Measurements from ENCODE around the gene SLC25A6. TPM values are rescaled to one million over a fixed set of nuclear protein-coding genes. Genes with fewer than 3 reads are reported as not detected.

Gene SLC25A6
- total and polyA plus RNA-seq, 9 of the 15 experiments (the other 6 are each of a cell fraction or from before 2014, with no cell fraction given), result 24.6 to 330 (median 129) TPM

DNA sequence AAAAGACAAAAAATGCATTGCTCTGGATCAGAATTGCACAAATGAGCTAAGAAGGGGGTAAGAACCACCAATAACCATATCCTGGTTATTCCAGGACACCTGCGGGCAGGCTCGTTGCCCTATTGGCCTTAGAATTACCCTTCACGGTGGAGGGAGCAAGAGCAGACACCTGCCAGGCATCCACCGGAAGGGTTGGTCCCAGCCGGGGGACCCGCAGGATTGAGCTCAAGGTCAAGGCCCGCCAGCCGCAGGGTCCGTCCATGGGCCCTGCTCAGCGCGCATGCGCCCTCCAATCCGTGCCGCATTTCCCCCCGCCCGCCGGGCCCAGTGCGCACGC, 575 bp downstream of the SLC25A6 start (continued):
- TF ChIP-seq, protein P1, sequence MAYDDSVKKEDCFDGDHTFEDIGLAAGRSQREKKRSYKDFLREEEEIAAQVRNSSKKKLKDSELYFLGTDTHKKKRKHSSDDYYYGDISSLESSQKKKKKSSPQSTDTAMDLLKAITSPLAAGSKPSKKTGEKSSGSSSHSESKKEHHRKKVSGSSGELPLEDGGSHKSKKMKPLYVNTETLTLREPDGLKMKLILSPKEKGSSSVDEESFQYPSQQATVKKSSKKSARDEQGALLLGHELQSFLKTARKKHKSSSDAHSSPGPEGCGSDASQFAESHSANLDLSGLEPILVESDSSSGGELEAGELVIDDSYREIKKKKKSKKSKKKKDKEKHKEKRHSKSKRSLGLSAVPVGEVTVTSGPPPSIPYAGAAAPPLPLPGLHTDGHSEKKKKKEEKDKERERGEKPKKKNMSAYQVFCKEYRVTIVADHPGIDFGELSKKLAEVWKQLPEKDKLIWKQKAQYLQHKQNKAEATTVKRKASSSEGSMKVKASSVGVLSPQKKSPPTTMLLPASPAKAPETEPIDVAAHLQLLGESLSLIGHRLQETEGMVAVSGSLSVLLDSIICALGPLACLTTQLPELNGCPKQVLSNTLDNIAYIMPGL (CRISPR knock-in tag; IDR thresholded peaks at IDR 0.05), result peak; percentile 40; the same call in 1 of the 2 replicates
- TF ChIP-seq, protein P2, sequence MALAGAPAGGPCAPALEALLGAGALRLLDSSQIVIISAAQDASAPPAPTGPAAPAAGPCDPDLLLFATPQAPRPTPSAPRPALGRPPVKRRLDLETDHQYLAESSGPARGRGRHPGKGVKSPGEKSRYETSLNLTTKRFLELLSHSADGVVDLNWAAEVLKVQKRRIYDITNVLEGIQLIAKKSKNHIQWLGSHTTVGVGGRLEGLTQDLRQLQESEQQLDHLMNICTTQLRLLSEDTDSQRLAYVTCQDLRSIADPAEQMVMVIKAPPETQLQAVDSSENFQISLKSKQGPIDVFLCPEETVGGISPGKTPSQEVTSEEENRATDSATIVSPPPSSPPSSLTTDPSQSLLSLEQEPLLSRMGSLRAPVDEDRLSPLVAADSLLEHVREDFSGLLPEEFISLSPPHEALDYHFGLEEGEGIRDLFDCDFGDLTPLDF (CRISPR knock-in tag; IDR thresholded peaks at IDR 0.05), result 0 out of 2 replicates have a peak, but pooled peaks have one; percentile 42
- TF ChIP-seq, protein P3, sequence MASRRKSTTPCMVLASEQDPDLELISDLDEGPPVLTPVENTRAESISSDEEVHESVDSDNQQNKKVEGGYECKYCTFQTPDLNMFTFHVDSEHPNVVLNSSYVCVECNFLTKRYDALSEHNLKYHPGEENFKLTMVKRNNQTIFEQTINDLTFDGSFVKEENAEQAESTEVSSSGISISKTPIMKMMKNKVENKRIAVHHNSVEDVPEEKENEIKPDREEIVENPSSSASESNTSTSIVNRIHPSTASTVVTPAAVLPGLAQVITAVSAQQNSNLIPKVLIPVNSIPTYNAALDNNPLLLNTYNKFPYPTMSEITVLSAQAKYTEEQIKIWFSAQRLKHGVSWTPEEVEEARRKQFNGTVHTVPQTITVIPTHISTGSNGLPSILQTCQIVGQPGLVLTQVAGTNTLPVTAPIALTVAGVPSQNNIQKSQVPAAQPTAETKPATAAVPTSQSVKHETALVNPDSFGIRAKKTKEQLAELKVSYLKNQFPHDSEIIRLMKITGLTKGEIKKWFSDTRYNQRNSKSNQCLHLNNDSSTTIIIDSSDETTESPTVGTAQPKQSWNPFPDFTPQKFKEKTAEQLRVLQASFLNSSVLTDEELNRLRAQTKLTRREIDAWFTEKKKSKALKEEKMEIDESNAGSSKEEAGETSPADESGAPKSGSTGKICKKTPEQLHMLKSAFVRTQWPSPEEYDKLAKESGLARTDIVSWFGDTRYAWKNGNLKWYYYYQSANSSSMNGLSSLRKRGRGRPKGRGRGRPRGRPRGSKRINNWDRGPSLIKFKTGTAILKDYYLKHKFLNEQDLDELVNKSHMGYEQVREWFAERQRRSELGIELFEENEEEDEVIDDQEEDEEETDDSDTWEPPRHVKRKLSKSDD (conservative IDR thresholded peaks at IDR 0.05; ENCODE audit: low read length), result no peak
- TF ChIP-seq, protein P4, sequence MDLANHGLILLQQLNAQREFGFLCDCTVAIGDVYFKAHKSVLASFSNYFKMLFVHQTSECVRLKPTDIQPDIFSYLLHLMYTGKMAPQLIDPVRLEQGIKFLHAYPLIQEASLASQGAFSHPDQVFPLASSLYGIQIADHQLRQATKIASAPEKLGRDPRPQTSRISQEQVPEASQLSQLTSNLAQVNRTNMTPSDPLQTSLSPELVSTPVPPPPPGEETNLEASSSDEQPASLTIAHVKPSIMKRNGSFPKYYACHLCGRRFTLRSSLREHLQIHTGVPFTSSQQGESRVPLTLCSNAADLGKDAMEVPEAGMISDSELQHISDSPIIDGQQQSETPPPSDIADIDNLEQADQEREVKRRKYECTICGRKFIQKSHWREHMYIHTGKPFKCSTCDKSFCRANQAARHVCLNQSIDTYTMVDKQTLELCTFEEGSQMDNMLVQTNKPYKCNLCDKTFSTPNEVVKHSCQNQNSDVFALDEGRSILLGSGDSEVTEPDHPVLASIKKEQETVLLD (IDR thresholded peaks at IDR 0.05), result peak; percentile 39; the same call in 1 of the 2 replicates
- TF ChIP-seq TOE1 (IDR thresholded peaks at IDR 0.05; ENCODE audit: borderline replicate concordance) (no peak), TOE1 (CRISPR knock-in tag; IDR thresholded peaks at IDR 0.05; ENCODE audit: borderline replicate concordance, low read depth) (no peak), ETS2 (tag; IDR thresholded peaks at IDR 0.05; ENCODE audit: borderline replicate concordance, poor library complexity, severe bottlenecking) (no peak)

All from K562 (cell line).